EH (cell line): ENCODE results near the gene PAQR3.

Experiments used
- DNase-seq: peaks from one replicate; pipeline ENCODE4 v3.0.0-alpha.2; 2015; ENCODE audit warnings: low read depth

Gene PAQR3, protein sequence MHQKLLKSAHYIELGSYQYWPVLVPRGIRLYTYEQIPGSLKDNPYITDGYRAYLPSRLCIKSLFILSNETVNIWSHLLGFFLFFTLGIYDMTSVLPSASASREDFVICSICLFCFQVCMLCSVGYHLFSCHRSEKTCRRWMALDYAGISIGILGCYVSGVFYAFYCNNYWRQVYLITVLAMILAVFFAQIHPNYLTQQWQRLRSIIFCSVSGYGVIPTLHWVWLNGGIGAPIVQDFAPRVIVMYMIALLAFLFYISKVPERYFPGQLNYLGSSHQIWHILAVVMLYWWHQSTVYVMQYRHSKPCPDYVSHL

GRCh38 chr4:78938868-78939666, at the start of gene PAQR3:
PAQR3 (minus strand) TSS chr4:78939438; CDS start chr4:78939224, 214 bp downstream.
- peak; percentile 83 for DNase-seq

DNA sequence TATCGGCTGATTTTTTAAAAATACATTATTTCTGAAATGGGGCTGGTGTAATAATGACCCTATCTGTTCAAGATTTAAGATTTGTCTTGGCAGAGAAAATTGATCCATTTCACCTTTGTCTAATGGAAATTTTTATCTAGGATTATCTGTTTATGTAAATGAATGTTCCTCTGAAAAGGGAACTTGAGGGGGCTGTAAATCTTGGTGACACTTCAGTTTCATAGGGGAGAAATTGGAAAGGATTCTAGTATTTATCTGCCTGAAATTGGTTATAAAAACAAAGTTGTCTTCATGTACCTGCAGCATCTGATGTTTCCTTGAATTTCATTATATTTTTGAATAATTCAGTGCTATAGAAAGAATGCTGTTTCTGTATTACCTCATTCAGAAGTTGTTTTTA, 48.4 kb upstream of the PAQR3 start:
- DNase-seq = no peak

DNA sequence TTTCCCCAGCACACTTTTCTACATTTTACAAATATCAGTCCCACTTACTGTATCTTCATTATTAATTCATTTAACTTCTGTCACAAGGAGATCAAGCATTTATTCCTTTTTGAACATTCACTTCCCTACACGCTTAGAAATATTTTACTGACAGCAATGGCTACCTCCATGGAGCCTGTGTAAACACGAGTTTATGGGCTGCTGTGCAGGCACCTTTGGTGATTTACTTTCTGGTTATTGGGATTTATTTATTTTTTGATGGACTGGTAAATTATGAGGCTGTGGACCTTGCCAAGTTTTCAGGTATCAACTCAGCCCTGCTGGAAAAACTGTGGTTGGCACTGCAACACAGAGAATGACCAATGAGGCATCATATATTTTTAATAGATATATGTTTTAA, 45.4 kb upstream of the PAQR3 start:
- no peak for DNase-seq

DNA sequence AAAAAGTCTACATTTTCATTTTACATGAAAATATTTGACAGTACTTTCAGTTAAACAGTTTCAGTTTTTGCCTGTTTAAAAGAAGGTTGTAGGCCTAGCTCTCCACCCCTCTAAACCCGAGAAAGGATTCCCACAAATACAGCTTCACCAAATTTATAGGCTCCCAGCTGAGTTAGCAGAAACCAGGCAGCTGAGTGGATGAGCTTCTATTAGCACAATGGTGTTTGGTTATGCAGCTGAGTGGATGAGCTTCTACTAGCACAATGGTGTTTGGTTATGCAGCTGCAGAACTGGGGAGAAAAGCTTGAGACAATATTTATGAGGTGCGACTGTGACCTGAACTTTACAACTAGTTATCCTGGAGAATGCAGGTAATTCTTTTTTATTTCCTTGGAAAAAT, 36.6 kb upstream of the PAQR3 start:
- DNase-seq = no peak

DNA sequence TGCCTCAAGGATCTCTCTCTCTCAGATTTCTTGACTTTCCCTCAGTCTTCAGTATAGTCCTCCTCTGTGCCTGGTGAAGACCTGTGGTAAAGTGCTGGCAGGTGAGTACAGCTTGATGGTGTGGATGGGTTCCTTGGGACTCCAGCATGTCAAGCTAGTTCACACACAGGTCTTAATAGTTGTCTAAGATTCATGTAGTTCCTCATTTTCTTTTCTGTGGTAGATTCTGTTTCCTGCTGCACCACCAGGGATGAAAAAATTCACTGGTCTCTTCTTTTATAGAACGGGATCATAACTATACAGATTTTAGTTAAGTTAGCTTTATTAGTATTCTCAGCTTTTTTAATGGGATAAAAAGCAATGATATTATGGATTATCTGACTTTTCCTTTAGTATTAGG, 32.5 kb upstream of the PAQR3 start:
- DNase-seq = no peak

- no peak for DNase-seq
Measured at GRCh38 chr4:78971326-78971725, 32.1 kb upstream of the PAQR3 start.

DNA sequence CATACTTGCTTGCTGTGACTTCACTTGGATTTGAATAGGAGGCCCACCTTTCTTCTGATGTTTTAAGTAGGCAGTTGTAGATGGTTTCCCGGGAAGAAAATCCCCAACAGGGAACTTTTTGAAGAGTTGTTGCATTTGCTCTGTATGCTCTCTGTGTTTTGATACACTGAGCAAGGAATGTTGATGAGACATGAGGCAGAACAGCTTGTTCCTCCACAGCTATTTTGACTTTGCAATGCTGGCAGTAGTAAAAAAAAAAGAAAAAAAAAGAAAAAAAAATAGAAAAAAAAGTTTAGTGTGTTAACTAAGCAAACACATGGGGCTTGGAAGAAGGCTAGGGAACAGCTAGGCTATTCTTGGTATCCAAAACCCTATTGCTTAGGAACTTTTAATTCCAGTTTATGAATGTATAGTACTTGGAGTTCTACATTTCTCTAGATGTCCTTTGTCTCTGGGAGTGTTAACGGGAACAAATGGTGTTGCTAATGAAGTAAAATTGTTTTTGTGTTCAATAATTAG, 23.4 kb upstream of the PAQR3 start:
- peak; percentile 16 for DNase-seq

DNA sequence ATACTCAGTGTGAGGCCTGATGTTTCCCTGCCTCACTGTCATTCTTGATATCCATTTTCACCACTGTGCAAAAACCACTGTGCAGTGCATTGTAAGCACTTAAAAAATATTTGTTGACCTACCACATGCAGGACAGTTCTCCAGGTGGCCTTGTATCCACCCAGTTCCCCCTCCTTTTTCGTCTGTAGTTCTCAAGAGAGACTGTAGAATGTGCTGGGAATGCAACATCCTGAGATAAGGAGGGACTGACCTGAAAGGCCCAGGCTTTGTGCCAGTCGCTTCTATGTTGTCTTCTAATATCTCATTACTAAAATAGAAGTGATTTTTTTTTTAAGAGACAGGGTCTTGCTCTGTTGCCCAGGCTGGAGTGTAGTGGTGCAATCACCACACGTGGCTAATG, 21.7 kb upstream of the PAQR3 start:
- DNase-seq = no peak

DNA sequence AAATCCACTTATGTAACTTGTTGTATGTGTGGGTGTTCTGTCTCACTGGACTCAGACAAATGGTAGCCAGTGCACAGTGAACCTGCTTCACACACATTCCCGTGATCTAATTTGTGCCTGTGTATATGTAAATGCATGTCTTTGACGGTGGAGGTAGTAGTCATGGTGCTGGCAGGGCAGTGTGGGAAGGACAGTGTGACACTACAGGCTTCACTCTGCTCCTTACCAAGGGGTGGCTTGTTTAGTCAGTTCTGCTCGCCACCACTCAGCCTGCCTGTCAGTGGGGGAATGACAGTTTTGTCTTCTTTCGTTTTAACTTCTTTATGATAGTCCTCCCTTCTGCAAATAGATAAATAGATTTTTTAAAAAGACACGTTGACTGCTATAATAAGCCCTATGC, 17.7 kb upstream of the PAQR3 start:
- DNase-seq = no peak

DNA sequence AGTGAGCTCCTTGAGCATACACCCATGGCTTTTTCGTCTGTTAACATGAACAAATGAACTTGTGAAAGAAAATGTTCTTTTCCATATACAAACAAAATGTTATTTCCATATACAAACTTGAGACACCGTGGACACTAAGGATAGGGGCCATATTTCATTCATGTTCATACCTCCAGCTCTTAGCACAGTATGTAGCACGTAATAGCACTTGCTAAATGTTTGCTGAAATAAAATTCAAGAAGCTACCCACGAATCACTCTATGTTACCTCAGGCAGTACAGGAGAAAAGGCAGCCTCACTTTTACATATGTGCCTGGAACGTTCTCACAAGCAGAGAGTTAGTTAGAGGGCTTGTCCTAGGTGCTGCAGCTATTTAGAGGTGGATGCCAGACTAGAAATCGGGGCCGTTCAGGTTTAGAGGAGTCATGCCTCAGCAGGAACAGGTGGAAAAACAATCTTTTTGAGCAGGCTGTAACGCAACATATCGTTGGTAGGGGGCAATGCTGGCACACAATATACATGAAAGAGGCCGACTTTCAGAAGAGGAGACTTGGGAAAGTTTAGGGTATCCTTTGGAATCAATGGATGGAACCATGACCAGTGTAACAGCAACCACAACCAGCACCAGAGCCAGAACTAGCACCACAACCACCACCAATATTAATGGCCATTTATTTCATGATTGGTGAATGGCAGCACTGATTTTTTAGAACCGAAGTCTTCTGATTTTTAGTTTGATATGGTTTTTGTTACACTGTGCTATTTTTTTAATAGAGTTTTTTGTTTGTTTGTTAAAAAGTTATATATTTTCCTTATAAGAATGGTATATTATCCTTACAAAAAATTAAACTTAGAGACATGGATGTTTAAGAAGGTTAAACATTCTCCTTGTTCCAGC, 14.8 kb upstream of the PAQR3 start:
- DNase-seq = peak; percentile 6

DNA sequence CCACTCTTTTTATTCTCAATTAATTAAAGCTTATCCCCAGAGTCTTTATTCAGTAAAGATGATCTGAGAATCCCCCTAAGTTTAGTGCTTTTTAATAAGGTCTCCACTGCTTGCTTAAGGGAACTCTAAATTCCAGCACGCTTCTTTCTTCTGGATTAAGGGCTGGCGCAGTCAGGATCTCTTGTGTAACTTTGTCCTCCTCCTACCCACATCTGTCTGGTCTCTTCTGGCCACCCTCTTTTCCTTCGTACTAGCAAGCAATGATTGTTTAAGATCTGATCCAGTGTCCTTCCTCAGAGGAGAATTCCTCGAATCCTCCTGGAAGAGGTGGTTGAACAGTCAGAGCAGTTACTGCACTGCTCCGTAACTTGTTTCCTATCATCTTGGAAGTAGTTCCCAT, 14.0 kb upstream of the PAQR3 start:
- no peak for DNase-seq

- peak; percentile 56 for DNase-seq
Measured at GRCh38 chr4:78951862-78952472, 12.7 kb upstream of the PAQR3 start.

GRCh38 chr4:78949735-78950134, 10.5 kb upstream of the PAQR3 start:
- no peak for DNase-seq

DNA sequence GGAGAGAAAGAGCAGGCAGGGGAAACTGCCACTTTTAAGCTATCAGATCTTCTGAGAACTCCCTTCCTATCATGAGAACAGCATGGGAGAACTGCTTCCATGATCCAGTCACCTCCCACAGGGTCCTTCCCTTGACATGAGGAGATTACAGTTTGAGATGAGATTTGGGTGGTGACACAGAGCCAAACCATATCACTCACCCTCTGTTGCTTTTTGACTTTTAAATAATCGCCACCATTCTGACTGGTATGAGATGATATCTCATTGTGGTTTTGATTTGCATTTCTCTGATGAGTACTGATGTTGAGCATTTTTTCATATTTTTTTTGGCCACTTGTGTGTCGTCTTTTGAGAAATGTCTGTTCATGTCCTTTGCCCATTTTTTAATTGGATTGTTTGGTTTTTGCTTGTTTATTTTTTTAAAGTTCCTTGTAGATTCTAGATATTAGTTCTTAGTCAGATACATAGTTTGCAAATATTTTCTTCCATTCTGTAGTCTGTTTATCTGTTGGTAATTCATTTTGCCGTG, 6.5 kb upstream of the PAQR3 start:
- peak; percentile 75 for DNase-seq

DNA sequence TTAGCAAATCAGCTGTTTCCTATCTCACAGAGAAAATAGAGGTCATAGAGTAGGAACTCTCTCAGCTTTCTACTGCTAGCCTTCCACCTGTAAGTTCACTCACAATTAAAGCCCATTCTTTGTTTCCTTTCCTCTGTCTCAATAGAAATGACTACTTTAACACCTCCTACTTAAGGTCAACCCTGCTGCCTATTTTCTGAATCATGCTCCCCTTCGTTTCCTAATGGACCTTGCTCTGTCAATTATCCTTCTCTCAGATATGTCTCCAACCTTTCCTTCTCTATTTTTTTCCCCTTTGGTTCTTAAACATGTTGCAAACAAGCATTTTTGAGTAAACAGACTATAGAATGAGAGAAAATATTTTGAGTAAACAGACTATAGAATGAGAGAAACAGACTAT, 5.1 kb upstream of the PAQR3 start:
- DNase-seq = no peak

- DNase-seq = no peak
Measured at GRCh38 chr4:78940752-78941151, 1.5 kb upstream of the PAQR3 start.

GRCh38 chr4:78939667-78940008, 400 bp upstream of the PAQR3 start:
- DNase-seq = no peak

DNA sequence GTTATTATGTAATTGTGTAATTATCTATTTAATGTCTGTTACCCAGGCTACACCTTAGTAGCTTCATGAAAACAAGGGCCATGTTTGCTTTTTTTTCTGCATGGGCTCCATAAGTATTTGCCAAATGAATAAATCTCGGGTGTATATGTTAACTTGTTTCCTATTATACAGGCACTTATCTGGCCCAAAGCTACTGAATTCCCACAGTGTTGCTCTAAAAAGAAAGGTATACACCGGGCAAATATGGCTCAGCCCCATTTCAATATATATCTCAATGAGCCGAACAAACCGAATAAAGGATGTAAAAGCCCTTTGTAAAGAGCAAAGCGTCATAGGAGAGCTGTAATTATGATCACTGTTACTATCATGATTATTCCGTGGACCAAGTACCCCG, 767 bp downstream of the PAQR3 start:
- peak; percentile 7 for DNase-seq

DNA sequence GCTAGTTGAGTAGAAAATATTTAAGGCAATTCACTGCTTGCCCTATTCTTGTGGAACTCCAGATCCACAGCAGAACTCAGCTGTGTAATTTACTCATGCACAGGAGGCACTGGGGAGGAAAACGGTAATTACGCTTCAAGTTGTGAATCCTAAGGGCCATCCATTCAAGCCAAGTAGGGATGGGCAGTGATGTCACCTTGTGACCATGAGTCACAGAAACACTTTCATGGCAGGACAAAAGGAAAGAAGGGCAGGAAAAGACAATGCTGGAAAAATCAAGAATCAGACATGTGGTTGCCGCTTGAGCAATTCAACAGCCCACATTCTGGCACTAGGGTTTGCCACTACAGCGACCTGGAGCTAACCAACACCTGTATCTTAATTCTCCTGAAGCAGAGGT, 1.4 kb downstream of the PAQR3 start:
- peak; percentile 29 for DNase-seq

DNA sequence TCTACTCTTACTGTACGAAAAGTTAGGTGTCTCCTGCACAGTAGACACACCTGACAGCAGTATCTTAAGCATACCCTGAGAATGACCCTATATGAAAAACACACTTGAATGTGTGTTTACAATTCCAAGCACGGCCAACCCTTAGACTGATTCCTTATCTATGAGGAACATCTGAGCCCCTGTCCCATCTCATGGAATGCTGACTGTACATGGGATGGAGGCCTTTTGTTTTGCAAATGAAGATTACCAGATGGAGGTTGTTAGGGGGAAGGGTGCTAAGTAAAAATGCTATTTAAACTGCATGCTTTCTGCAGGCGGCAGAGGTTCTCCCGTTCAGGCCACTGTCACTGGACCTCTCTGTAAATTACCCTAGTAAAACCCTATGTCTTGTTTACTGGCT, 2.2 kb downstream of the PAQR3 start:
- no peak for DNase-seq

DNA sequence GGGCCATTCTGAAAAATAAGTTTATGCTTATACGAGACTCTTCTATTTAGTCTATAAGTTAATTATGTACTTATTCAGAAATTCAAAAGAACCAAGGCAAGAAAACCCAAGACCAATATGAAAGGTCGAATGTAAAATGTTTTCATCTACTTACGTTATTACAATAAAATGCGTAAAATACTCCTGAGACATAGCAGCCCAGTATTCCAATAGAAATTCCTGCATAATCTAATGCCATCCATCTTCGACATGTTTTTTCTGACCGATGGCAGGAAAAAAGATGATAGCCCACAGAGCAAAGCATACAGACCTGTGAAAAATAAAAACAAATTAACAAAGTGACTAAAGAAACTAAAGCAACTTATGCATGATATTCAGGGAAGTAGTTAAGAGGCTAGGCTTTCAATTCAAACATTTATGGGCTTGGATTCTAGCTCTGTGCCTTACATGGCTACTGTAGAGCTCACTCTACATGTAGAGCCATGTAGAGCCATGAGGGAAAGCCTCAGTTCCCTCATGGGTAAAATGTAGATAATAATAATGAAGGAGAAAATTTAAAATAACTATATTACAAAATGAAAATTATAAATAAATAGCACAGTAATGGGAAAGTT, 9.1 kb downstream of the PAQR3 start:
- DNase-seq = no peak
